Suprapubic skin (tissue), 4 donors: ENCODE measurements around the gene ABCA13.

Source experiments
- CTCF ChIP-seq, 2 donors: fragments of 200-600 bp in 1 of 2; fragments of 450-650 bp in 1 of 2; sonication (generic) in 1 of 2; IDR thresholded peaks; one replicate each; pipeline ENCODE4 v1.5.1; 2016 to 2019; ENCODE audit warnings: antibody characterized with exemption in 2 of 2, mild to moderate bottlenecking in 1 of 2, moderate library complexity in 1 of 2
- EP300 ChIP-seq: sonication (generic); formaldehyde crosslinking; IDR thresholded peaks from one replicate; pipeline ENCODE4 v1.6.1; 2017; ENCODE audit warnings: antibody characterized with exemption
- POLR2A ChIP-seq, 2 donors: fragments of 450-650 bp; IDR thresholded peaks; one replicate each; pipeline ENCODE4 v1.6.1; 2017; ENCODE audit warnings: antibody characterized with exemption in 2 of 2, mild to moderate bottlenecking in 2 of 2, moderate library complexity in 2 of 2
- POLR2AphosphoS5 ChIP-seq, 3 donors: sonication (generic); formaldehyde crosslinking; IDR thresholded peaks; one replicate each; pipeline ENCODE4 v1.6.1; 2017; ENCODE audit warnings: antibody characterized with exemption in 3 of 3

GRCh38 chr7:48179496-48180030, 8.3 kb downstream of the ABCA13 start:
- TF ChIP-seq CTCF (IDR thresholded peaks at IDR 0.05): no peak
- TF ChIP-seq POLR2AphosphoS5 (IDR thresholded peaks at IDR 0.05): no peak
- no peak for TF ChIP-seq POLR2A (IDR thresholded peaks at IDR 0.05)
- no peak for TF ChIP-seq EP300
